ENCODE results near the gene C1orf53.
A peak's percentile ranks its signal among the peaks of the same experiment; 100 is the strongest.

Gene C1orf53

GRCh38 chr1:197911111-197911856 lies 8.9 kb downstream of the C1orf53 start:
- no peak overlapping the region for H3K4me3 ChIP-seq (ENCODE audit: insufficient read depth, low read length, poor library complexity, severe bottlenecking)

DNA sequence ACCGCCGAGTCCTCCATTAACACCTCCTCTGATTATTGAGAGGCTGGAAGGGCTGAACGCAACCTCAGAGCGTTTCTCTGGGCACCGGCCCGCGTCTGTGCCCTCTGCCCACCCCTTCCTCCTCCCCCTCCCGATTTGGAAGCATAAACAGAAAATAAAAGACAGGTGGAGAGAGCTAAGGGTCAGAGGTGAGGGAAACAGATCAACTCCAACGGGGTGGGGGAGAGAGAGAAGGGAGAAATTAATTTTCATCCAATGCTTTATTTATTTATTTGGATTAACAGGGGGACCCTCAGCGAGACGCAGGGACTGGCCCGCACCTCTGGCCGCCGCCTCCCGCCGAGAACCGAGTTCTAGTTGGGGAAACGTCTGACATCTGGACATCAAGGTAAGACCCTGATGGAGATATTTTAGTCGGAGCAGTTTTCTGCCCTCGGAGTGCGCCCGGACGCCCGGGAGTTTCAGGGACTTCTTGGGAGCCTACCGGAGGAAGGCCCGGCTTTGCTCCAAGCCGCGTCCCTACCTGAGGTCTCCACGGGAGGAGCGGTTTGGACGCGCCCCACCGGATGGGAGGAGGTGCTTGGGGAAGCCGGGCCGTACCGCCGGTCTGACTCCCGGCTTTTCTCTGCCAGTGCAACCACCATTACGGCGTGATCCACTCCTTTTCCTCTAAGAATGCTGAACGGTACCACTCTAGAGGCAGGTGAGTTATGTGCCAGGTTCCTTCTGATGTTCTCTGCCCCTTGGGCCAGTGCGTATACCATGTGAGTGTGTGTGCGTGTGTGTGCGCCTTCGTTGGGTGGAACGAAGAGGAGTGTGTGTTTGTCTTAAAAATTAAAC lies 9.6 kb downstream of the C1orf53 start:
- Histone ChIP-seq H4K20me1 (ENCODE audit: low read depth, low read length) (no peaks in the 10 kb centered on the region), H3K4me3 (ENCODE audit: insufficient read depth, low read length, poor library complexity, severe bottlenecking) (no peak overlapping the region), H3K79me2 (ENCODE audit: insufficient read depth, low read length) (no peaks in the 10 kb centered on the region), H3K9me3 (ENCODE audit: insufficient read depth, low read length) (no peaks in the 10 kb centered on the region), H3K36me3 (ENCODE audit: low read length) (no peaks in the 10 kb centered on the region), H3F3A (ENCODE audit: insufficient read depth) (no peaks in the 10 kb centered on the region), H3K9ac (ENCODE audit: low read length) (peak overlapping the region; percentile 5; the same call in 1 of the 2 replicates), H3K4me2 (ENCODE audit: low read depth, low read length, poor library complexity, severe bottlenecking) (peak overlapping the region; percentile 50), H3K9me2 (replicated peaks; ENCODE audit: insufficient read depth, low read length) (no peaks in the 10 kb centered on the region), H2AFZ (ENCODE audit: low read depth, low read length, severe bottlenecking) (peak overlapping the region; percentile 72), H3K27me3 (ENCODE audit: low read length) (no peaks in the 10 kb centered on the region), H3K27ac (ENCODE audit: low read depth, low read length) (no peak overlapping the region)
- no peak for TF ChIP-seq EZH2phosphoT487 (conservative IDR thresholded peaks at IDR 0.05; ENCODE audit: low read length)
- TF ChIP-seq, protein P1, sequence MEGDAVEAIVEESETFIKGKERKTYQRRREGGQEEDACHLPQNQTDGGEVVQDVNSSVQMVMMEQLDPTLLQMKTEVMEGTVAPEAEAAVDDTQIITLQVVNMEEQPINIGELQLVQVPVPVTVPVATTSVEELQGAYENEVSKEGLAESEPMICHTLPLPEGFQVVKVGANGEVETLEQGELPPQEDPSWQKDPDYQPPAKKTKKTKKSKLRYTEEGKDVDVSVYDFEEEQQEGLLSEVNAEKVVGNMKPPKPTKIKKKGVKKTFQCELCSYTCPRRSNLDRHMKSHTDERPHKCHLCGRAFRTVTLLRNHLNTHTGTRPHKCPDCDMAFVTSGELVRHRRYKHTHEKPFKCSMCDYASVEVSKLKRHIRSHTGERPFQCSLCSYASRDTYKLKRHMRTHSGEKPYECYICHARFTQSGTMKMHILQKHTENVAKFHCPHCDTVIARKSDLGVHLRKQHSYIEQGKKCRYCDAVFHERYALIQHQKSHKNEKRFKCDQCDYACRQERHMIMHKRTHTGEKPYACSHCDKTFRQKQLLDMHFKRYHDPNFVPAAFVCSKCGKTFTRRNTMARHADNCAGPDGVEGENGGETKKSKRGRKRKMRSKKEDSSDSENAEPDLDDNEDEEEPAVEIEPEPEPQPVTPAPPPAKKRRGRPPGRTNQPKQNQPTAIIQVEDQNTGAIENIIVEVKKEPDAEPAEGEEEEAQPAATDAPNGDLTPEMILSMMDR (IDR thresholded peaks at IDR 0.05; ENCODE audit: insufficient read depth, low read length, poor library complexity, severe bottlenecking): no peak

More at GRCh38 chr1:197911111-197911856, 8.9 kb downstream of the C1orf53 start:
- TF ChIP-seq, protein P1 (IDR thresholded peaks at IDR 0.05; ENCODE audit: insufficient read depth, low read length, poor library complexity, severe bottlenecking): no peak
- TF ChIP-seq EZH2phosphoT487 (conservative IDR thresholded peaks at IDR 0.05; ENCODE audit: low read length): no peak
- Histone ChIP-seq H3K36me3 (ENCODE audit: low read length) (no peaks in the 10 kb centered on the region), H3K27ac (ENCODE audit: low read depth, low read length) (no peak overlapping the region), H3K9ac (ENCODE audit: low read length) (peak overlapping the region; percentile 5; the same call in 1 of the 2 replicates), H3K79me2 (ENCODE audit: insufficient read depth, low read length) (no peaks in the 10 kb centered on the region), H3K9me2 (replicated peaks; ENCODE audit: insufficient read depth, low read length) (no peaks in the 10 kb centered on the region), H3K9me3 (ENCODE audit: insufficient read depth, low read length) (no peaks in the 10 kb centered on the region), H3K4me2 (ENCODE audit: low read depth, low read length, poor library complexity, severe bottlenecking) (peak overlapping the region; percentile 50), H4K20me1 (ENCODE audit: low read depth, low read length) (no peaks in the 10 kb centered on the region), H3K27me3 (ENCODE audit: low read length) (no peaks in the 10 kb centered on the region), H2AFZ (ENCODE audit: low read depth, low read length, severe bottlenecking) (peak overlapping the region; percentile 72), H3F3A (ENCODE audit: insufficient read depth) (no peaks in the 10 kb centered on the region)

- Histone ChIP-seq H3K4me3 (ENCODE audit: insufficient read depth, low read length, poor library complexity, severe bottlenecking) (no peak overlapping the region), H3K36me3 (ENCODE audit: low read length) (no peaks in the 10 kb centered on the region), H3K27me3 (ENCODE audit: low read length) (no peaks in the 10 kb centered on the region), H2AFZ (ENCODE audit: low read depth, low read length, severe bottlenecking) (no peak overlapping the region), H3F3A (ENCODE audit: insufficient read depth) (no peaks in the 10 kb centered on the region), H3K79me2 (ENCODE audit: insufficient read depth, low read length) (no peaks in the 10 kb centered on the region), H3K4me2 (ENCODE audit: low read depth, low read length, poor library complexity, severe bottlenecking) (no peak overlapping the region), H3K9ac (ENCODE audit: low read length) (no peak overlapping the region), H3K27ac (ENCODE audit: low read depth, low read length) (no peak overlapping the region), H3K9me2 (replicated peaks; ENCODE audit: insufficient read depth, low read length) (no peaks in the 10 kb centered on the region), H3K9me3 (ENCODE audit: insufficient read depth, low read length) (no peaks in the 10 kb centered on the region), H4K20me1 (ENCODE audit: low read depth, low read length) (no peaks in the 10 kb centered on the region)
- TF ChIP-seq EZH2phosphoT487 (conservative IDR thresholded peaks at IDR 0.05; ENCODE audit: low read length): no peak
- TF ChIP-seq, protein P1 (IDR thresholded peaks at IDR 0.05; ENCODE audit: insufficient read depth, low read length, poor library complexity, severe bottlenecking): no peak
Measured at GRCh38 chr1:197912739-197913494, 10.5 kb downstream of the C1orf53 start.

All from SU-DHL-6 (cell line).